Erythroblast (primary cell): Measurements from ENCODE around the gene LEO1.

Source experiments
- DNase-seq, 2 experiments: peaks; one replicate each; lab custom pipeline; 2025; lab: John Stamatoyannopoulos, UW
- GATA1 ChIP-seq: IDR thresholded peaks from 2 replicates; pipeline ENCODE4 v1.6.1; 2011; ENCODE audit warnings: low read depth, mild to moderate bottlenecking, control low read depth, low read length, moderate library complexity
- POLR2A ChIP-seq: IDR thresholded peaks from 2 replicates; pipeline ENCODE4 v1.6.1; 2011; ENCODE audit warnings: mild to moderate bottlenecking, low read length

LEO1 gene

GRCh38 chr15:51971032-51971374 lies 575 bp downstream of the LEO1 start:
- TF ChIP-seq POLR2A (no peak), GATA1 (no peak)
- no peak for DNase-seq

- DNase-seq: peak in 1 of 2 experiments; percentile 37
- TF ChIP-seq GATA1 (no peak), POLR2A (no peak)
Measured at GRCh38 chr15:51970132-51970817, 1.3 kb downstream of the LEO1 start.

- TF ChIP-seq POLR2A (no peak), GATA1 (no peak)
- DNase-seq: no peak
Measured at GRCh38 chr15:51969728-51970127, 1.9 kb downstream of the LEO1 start.

GRCh38 chr15:51967583-51967982 lies 4.0 kb downstream of the LEO1 start:
- TF ChIP-seq GATA1 (no peak), POLR2A (no peak)
- DNase-seq: no peak

GRCh38 chr15:51966192-51966591 lies 5.4 kb downstream of the LEO1 start:
- TF ChIP-seq GATA1 (no peak), POLR2A (no peak)
- DNase-seq: no peak

GRCh38 chr15:51965691-51966090 lies 5.9 kb downstream of the LEO1 start:
- TF ChIP-seq GATA1: no peak
- no peak for TF ChIP-seq POLR2A
- no peak for DNase-seq

GRCh38 chr15:51955504-51955903 lies 16.1 kb downstream of the LEO1 start:
- TF ChIP-seq POLR2A: no peak
- TF ChIP-seq GATA1: no peak
- DNase-seq: no peak

- TF ChIP-seq GATA1: no peak
- no peak for TF ChIP-seq POLR2A
- no peak for DNase-seq
Measured at GRCh38 chr15:51952805-51953204, 18.8 kb downstream of the LEO1 start.

- TF ChIP-seq POLR2A (no peak), GATA1 (no peak)
- DNase-seq: no peak
Measured at GRCh38 chr15:51947124-51947523, 24.5 kb downstream of the LEO1 start.

- no peak for TF ChIP-seq POLR2A
- no peak for TF ChIP-seq GATA1
- no peak for DNase-seq
Measured at GRCh38 chr15:51939216-51939615, 32.4 kb downstream of the LEO1 start.

- TF ChIP-seq POLR2A: no peak
- no peak for TF ChIP-seq GATA1
- no peak for DNase-seq
Measured at GRCh38 chr15:51938286-51938685, 33.3 kb downstream of the LEO1 start.

GRCh38 chr15:51936105-51936478 lies 35.5 kb downstream of the LEO1 start:
- no peak for DNase-seq
- TF ChIP-seq GATA1 (no peak), POLR2A (no peak)

GRCh38 chr15:51935466-51936104 lies 36.0 kb downstream of the LEO1 start:
- no peak for TF ChIP-seq GATA1
- DNase-seq: no peak

- TF ChIP-seq POLR2A: no peak
- no peak for TF ChIP-seq GATA1
- DNase-seq: no peak
Measured at GRCh38 chr15:51932161-51932560, 39.4 kb downstream of the LEO1 start.

GRCh38 chr15:51931638-51932037 lies 39.9 kb downstream of the LEO1 start:
- no peak for TF ChIP-seq GATA1
- no peak for TF ChIP-seq POLR2A
- DNase-seq: no peak
